Measurements from ENCODE around the gene PSMC4. TPM values are rescaled to one million over a fixed set of nuclear protein-coding genes. Genes with fewer than 3 reads are reported as not detected.

PSMC4 gene
- total RNA-seq (2022; extraction: Qiagen RNA extraction; ENCODE audit: low read depth), result 268 to 302 TPM (median 285 TPM) in 5 replicates

DNA sequence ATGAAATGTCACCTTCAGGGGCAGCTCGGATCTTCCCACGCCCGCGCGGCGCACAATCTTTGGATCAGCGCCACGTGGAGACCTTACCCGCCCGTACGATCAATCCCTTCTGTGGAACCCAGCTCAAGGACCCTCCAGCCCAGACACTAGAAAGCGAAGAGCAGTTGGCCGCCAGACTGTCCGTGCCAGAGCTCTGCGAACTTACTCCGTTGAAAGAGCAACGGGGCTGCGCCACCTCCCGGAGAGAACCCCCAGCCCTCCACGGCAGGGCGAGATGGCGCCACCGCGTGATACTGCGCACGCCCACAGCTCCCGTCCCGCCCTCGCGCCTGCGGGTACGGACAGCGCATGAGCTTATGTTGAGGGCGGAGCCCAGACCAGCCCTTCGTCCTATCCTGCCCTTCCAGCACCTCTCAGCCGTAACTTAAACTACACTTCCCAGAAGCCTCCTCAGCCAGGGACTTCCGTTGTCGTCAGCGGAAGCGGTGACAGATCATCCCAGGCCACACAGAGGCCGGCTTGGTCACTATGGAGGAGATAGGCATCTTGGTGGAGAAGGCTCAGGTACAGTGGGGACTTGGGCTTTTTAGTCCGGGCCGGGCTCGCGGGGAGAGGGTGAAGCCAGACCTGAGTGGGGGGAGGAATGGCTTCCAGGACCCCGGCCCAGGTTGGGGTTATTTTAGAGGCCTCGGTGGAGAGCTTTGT is at the start of gene PSMC4:
PSMC4 (plus strand) TSS at position 491 of the 705 bp plus-strand sequence; CDS start at position 529, 38 bp downstream.

GRCh38 chr19:39934584-39935363 is 36.2 kb upstream of the PSMC4 start, which contains the start of gene FCGBP:
TSS of gene FCGBP (minus strand) at chr19:39934634.

DNA sequence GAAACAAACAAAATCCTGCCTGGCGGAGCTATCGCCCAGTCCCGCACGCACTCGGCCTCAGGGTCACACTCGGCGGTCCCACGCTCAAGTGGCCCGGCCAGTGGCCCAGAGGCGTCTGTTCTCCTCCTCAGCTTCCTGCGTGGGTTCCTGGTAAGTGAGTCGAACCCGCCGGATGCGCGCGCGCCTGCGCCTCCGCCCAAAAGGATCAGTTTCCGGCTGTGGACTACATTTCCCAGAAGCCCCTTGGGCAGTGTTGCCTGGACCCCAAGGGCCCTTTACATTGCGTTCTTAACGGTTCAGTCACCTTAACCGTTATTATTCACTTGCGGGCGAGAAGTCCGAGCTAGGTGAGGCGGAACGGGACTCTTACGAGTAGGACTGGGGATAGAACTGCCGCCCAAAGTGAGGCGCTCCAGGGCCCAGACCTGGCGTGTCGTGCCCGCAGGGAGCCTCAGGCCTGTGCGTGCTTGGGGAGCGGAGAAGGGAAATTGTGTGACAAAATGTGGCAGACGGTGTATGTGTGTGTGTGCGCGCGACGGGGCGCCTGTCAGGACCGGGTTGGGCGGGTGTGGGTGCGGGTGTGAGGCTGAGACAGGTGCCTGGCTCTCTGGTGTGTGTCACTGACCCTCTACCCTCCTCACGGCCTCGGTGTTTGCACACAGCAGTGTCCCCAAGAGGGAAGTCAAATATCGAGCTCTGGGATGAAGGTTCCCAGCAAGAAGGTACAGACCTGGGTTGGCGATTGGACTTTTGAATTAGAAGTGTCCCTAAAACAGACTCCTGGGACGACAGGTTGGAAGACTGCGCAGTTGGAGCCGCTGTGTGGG is 26.1 kb downstream of the PSMC4 start, which contains the start of gene ZNF546:
ZNF546 (plus strand) TSS at position 250 of the 827 bp plus-strand sequence. CDS start 1,267 bp downstream, outside the sequence.

Other genes starting within 250 kb of the PSMC4 start
- gene CLC, start 233.1 kb upstream of the PSMC4 start, total RNA-seq (2022; extraction: Qiagen RNA extraction; ENCODE audit: low read depth), result not detected in 5 replicates
- gene LEUTX, start 192.3 kb upstream of the PSMC4 start, total RNA-seq (2022; extraction: Qiagen RNA extraction; ENCODE audit: low read depth), result not detected in 5 replicates
- gene DYRK1B, start 137.0 kb upstream of the PSMC4 start, total RNA-seq (2022; extraction: Qiagen RNA extraction; ENCODE audit: low read depth), result 18.8 to 23.9 TPM (median 20.9 TPM) in 5 replicates
- gene FBL, start 124.8 kb upstream of the PSMC4 start, total RNA-seq (2022; extraction: Qiagen RNA extraction; ENCODE audit: low read depth), result 689 to 764 TPM (median 720 TPM) in 5 replicates
- gene FCGBP, start 36.5 kb upstream of the PSMC4 start, total RNA-seq (2022; extraction: Qiagen RNA extraction; ENCODE audit: low read depth), result 0.68 to 1.3 TPM (median 1.1 TPM) in 5 replicates
- gene ZNF546, start 25.9 kb downstream of the PSMC4 start, total RNA-seq (2022; extraction: Qiagen RNA extraction; ENCODE audit: low read depth), result 2.0 to 2.3 TPM (median 2.1 TPM) in 5 replicates
- 4.5 to 7.9 TPM (median 6.9 TPM) in 5 replicates for gene ZNF780B, start 85.1 kb downstream of the PSMC4 start, total RNA-seq (2022; extraction: Qiagen RNA extraction; ENCODE audit: low read depth)
- 25.3 to 31.5 TPM (median 30.3 TPM) in 5 replicates for gene ZNF780A, start 119.8 kb downstream of the PSMC4 start, total RNA-seq (2022; extraction: Qiagen RNA extraction; ENCODE audit: low read depth)
- 11.2 to 19.1 TPM (median 17.9 TPM) in 5 replicates for gene MAP3K10, start 220.3 kb downstream of the PSMC4 start, total RNA-seq (2022; extraction: Qiagen RNA extraction; ENCODE audit: low read depth)
- gene TTC9B, start 247.2 kb downstream of the PSMC4 start, total RNA-seq (2022; extraction: Qiagen RNA extraction; ENCODE audit: low read depth), result 0.26 to 0.61 TPM (median 0.51 TPM) in 5 replicates